ENCODE results near the gene GNAQ.

DNA sequence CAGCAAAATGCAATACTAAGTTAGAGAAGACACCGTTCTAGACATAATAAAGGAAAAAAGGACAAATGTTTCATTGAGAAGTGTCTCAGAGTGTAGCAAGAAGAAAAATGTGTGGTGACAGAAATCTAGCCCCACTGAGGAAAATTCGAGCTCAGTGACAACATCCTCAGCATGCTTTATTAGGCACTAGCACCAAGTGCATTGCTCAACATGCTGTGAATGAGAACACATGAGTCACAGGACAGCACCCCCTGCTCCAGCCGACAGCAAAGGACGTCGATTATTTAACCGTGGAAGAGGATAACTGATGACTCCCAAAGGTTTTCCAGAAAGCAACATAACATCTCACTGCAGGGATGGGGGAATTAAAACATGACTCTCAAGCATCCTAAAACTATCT, 182.7 kb downstream of the GNAQ start:
- TF ChIP-seq TAF1 (IDR thresholded peaks at IDR 0.05; ENCODE audit: borderline replicate concordance, low read depth, low read length), result no peak
- no peak for TF ChIP-seq MXI1 (IDR thresholded peaks at IDR 0.05; ENCODE audit: low read depth, low read length)
- no peak for TF ChIP-seq GABPA (IDR thresholded peaks at IDR 0.05; ENCODE audit: low read depth)
- no peak for TF ChIP-seq GATA2 (CRISPR knock-in tag; IDR thresholded peaks at IDR 0.05)
- peak; percentile 60; the same call in 1 of the 2 replicates for TF ChIP-seq FOSL2 (IDR thresholded peaks at IDR 0.05; ENCODE audit: borderline replicate concordance, low read depth)
- TF ChIP-seq, protein P1, sequence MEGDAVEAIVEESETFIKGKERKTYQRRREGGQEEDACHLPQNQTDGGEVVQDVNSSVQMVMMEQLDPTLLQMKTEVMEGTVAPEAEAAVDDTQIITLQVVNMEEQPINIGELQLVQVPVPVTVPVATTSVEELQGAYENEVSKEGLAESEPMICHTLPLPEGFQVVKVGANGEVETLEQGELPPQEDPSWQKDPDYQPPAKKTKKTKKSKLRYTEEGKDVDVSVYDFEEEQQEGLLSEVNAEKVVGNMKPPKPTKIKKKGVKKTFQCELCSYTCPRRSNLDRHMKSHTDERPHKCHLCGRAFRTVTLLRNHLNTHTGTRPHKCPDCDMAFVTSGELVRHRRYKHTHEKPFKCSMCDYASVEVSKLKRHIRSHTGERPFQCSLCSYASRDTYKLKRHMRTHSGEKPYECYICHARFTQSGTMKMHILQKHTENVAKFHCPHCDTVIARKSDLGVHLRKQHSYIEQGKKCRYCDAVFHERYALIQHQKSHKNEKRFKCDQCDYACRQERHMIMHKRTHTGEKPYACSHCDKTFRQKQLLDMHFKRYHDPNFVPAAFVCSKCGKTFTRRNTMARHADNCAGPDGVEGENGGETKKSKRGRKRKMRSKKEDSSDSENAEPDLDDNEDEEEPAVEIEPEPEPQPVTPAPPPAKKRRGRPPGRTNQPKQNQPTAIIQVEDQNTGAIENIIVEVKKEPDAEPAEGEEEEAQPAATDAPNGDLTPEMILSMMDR (IDR thresholded peaks at IDR 0.05), result no peak
- TF ChIP-seq RFX5 (IDR thresholded peaks at IDR 0.05; ENCODE audit: low read length), result no peak
- TF ChIP-seq, protein P2, sequence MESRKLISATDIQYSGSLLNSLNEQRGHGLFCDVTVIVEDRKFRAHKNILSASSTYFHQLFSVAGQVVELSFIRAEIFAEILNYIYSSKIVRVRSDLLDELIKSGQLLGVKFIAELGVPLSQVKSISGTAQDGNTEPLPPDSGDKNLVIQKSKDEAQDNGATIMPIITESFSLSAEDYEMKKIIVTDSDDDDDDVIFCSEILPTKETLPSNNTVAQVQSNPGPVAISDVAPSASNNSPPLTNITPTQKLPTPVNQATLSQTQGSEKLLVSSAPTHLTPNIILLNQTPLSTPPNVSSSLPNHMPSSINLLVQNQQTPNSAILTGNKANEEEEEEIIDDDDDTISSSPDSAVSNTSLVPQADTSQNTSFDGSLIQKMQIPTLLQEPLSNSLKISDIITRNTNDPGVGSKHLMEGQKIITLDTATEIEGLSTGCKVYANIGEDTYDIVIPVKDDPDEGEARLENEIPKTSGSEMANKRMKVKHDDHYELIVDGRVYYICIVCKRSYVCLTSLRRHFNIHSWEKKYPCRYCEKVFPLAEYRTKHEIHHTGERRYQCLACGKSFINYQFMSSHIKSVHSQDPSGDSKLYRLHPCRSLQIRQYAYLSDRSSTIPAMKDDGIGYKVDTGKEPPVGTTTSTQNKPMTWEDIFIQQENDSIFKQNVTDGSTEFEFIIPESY (IDR thresholded peaks at IDR 0.05; ENCODE audit: borderline replicate concordance, low read depth), result no peak
- TF ChIP-seq, protein P3, sequence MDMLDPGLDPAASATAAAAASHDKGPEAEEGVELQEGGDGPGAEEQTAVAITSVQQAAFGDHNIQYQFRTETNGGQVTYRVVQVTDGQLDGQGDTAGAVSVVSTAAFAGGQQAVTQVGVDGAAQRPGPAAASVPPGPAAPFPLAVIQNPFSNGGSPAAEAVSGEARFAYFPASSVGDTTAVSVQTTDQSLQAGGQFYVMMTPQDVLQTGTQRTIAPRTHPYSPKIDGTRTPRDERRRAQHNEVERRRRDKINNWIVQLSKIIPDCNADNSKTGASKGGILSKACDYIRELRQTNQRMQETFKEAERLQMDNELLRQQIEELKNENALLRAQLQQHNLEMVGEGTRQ (IDR thresholded peaks at IDR 0.05; ENCODE audit: borderline replicate concordance, low read depth, low read length), result no peak
- TF ChIP-seq JUND (IDR thresholded peaks at IDR 0.05), result 0 out of 2 replicates have a peak, but pooled peaks have one; percentile 21
- TF ChIP-seq YY1 (IDR thresholded peaks at IDR 0.05; ENCODE audit: low read depth), result no peak

Measured in SK-N-SH (cell line).